ENCODE measurements around the gene BACH2.
"Not testable (repeated sequence)": the region's sequence is repeated elsewhere in the genome, so short reads cannot be mapped to it uniquely, and the experiment has no call there.

Gene BACH2

DNA sequence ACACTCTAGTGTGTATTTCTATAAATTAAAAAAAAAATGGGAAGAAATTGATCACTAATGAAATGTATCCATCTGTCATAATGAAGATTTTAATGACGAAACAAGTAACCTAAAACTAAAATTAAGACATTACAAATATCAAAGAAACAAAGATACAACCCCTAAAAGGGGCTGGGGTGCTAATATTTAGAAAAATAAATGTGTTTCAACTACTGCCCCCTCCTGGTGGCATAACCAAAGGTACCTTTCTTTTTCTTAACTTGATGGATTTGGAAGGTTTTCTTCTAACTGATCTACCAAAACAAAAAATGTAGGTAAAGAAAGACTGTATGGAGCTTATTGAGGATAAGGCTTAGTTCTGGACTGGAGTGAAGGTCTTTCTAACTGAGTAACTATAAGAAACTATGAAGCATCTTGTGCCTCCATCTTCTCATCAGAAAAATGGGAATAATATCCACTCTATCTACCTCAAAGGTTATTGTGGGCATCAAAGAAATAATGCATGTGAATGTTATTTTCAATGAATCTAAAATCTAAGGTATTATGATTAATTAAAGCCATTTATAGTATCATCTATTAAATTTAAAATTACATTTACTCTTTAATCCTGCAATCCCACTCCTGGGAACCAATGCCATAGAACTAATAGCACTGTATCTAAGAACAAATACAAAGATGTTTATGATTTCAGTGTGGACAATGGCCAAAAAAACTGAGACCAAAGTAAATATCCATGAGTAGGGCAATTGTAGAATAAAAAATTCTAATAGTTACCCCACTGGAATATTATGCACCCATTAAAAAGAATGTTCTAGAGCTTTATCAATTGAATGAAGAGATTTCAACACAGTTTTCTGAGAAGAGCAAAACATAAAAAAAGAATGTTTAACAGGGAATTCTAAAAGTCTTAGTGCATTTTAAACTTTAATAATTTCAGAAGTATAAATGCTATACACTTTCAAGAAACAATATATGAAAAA is 117.2 kb downstream of the BACH2 start:
- DNase-seq = peak; percentile 41

DNA sequence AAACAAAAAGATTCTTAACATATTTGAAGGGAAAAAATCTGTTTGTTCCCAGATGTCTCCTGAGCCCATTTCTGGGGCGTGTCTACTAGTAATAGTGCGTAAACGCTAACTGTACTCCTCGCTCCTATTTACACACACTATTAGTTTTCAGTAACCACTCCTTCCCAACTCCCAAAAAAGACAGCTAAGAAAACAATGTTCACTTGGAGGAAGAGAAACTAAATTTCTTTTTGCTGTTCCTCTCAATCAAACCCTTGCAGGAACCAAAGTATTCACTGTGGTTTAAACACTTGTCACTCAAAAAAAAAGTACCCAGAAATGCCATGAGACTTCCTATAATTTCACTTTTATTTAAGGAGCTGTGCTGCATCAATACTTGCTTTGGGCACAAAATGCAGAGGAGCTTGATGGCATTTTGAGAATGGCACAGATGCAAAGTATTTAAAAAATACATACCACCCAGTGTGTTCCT is 118.2 kb downstream of the BACH2 start:
- no peak for DNase-seq

DNA sequence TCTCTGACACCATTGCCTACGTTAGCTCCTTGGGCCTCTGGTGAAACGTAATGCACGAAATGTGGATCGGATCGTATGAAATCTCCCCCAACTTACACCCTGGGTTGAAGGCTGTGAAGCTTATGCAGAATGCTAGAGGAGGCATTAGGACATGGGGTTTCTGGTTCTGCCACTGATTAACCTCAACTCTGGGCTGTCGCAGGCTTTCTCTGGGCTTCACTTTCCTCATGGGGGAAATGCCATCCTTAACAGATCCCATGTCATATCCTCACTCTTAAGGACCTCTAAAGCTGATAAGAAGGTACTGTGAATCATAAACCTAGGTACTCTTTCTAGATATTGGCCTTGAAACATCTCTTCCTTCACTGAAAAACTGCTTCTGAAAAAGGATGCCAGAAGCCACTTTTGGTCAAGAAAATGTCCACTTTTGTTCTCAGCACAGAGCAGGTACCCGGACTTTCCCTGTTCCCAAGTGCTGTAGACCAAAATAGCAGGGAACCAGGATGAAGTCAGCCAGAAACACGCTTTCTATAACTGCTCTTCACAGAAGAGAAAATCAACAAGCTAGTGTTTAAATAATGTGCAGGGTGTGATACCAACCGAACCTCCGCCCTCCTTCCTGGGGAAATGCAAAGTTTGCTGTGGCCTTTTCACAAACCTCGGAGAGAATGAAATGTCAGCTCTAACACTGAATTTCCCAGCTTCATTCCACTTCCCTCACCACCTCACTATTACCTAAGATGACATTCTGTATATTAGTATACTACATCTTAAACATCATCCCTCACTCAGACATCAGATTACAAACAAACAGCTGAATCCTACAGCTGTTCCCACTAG is 118.9 kb downstream of the BACH2 start:
- no peak for DNase-seq

DNA sequence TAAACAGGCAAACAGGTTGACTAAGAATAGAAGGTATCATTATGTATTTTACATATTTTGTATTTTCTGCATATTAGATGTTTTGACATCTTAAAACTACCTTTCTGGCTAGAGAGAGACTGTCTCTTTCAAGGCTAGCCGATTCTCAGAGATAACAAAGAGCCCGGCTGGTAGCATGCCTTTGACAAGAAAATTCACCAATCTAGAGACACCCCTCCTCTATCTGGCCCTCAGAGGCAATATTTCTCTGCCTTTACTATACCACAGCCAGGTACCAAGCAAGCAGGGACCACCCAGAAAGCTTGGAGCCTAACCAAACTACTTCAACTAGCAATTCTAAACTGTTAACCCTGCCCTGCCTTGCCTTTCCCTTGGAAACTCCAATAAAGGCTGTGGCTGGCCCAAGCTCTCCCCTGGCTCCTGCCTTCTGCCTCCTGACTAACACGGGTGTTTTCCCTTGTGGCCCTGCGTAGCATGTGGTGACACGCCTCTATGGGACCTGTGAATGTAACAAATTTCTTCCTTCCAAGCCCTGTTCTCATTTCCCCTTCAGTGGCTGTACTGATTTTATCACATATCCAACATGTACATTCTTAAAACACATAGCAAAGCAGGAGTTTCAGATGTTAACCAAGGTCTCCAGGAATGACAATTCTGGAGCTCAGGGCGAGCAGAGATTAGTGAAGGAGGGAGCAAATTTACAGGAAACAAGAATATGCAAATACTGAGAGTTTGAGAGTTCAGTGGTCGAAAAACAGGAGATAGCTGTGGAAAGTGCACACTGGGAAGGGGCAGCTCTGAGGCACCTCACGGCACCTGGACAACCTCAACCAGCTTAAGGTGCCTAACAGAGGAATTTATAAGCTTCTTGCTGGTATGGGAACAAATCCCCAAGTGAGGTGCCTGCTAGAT is 120.8 kb downstream of the BACH2 start:
- peak; percentile 83 for DNase-seq

DNA sequence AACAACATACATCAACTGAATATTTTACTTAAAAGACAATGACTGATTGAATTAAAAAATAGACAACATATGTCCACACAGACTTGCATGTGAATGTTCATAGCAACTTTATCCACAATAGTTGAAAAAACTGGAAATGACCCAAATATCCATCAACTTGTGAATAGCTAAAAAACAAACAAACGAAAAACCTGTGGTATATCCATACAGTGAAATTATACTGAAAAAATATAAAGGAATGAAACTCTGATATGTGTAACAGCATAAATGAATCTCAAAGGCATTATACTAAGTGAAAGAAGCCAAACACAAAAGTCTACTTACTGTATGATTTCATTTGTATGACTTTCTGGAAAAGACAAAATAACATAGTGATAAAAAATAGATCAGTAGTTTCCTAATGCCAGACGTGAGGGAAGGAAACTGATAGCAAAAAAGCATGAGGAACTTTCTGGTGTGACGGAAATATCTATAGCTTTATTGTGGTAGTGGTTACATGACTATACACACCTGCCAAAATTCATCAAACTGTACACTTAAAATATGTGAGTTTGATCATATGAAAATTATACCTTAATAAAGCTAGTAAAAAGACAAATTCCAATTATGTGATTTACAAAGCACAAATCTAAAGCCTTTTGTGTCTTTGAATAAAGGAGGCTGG is 123.2 kb downstream of the BACH2 start:
- DNase-seq = no peak

DNA sequence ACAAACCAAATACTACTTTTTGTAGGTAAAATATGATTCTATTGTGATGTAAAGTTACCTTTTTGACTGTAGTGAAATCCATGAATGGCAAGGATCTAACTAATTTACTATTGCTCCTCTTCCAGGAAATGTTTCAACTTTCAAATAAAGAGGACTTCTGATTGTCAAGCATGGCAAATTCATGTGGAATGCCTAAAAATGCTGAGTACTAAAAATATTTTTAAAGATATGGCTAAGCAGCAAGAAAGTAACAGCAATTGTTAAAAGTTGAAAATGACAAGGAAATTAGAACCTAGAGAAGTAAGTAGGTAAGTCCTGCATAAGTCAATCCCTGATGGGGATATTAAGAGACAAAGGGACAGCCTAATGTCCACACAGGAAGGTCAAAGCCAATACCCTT is 126.0 kb downstream of the BACH2 start:
- DNase-seq = no peak

DNA sequence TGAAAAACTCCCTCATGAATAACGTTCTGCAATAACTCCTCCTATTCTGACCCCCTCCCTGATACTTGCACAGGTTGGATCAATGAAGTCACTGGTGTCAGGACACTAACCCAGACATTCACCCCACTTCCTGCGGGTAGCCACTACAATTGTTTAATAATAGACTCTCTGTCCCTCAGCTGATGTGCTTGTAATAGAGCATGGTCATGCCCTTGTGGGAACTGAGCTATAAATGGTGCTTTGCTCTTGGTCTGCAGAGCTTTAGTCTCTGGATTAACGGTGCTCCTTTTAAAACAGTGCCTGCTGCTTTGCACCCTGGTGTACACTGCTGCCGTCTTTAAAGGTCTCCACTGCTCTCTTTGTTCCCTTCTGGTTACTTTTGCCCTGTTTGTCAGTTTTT is 127.3 kb downstream of the BACH2 start:
- DNase-seq = no peak

DNA sequence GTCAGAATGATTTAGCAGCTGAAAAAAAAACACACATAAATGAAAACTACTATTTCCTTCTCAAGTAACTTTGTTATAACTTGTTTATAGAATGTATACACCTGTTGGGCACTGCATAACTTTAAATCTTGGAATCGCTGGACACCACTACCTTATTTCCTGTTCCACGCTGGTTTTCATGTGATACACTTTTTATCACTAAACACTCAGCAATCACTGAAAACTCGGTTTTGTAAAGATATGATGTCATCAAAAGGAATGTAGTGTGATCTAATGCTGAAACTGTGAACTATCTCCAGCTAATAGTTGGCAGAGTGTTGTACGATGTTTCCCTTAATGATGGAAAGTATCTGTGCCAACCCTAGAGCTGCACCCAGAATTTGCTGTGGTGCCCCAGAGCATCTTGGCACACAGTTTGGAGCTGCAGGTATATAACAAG is 127.9 kb downstream of the BACH2 start:
- no peak for DNase-seq

DNA sequence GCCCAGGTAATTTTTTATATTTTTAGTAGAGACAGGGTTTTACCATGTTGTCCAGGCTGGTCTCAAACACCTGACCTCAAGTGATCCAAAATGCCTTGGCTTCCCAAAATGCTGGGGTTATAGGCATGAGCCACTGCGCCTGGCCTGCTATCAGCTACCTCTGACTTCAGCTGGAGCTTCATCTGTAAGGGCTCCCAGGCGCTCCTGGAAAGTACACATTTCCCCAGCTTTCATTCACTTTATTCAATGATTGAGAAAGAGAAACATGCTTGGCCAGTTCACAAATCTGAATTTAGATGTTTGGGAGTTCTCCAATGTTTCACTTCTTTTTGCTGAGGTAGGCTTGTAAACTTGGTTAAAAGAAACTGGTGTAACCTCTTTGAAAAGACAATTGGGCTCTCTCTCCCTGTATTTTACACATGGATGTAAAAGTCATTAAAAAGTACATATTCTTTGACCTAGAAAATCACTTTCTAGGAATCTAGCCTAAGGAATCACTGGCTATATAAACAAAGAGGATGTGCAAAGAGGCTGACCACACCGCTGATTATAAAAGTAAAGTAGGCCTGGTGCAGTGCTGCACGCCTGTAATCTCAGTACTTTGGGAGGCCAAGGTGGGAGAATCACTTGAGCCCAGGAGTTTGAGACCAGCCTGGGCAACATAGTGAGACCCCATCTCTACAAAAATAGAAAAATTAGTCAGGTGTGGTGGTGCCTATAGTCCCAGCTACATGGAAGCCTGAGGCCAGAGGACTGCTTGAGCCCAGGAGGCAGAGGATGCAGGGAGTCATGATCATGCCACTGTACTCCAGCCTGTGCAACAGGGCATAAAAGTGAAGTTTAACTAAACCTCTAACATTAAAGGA is 128.9 kb downstream of the BACH2 start:
- no peak for DNase-seq

DNA sequence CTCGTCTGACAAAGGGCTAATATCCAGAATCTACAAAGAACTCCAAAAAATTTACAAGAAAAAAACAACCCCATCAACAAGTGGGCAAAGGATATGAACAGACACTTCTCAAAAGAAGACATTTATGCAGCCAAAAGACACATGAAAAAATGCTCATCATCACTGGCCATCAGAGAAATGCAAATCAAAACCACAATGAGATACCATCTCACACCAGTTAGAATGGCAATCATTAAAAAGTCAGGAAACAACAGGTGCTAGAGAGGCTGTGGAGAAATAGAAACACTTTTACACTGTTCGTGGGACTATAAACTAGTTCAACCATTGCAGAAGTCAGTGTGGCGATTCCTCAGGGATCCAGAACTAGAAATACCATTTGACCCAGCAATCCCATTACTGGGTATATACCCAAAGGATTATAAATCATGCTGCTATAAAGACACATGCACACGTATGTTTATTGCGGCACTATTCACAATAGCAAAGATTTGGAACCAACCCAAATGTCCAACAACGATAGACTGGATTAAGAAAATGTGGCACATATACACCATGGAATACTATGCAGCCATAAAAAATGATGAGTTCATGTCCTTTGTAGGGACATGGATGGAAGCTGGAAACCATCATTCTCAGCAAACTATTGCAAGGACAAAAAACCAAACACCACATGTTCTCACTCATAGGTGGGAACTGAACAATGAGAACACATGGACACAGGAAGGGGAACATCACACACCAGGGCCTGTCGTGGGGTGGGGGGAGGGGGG is 130.3 kb downstream of the BACH2 start:
- not testable (repeated sequence) for DNase-seq

DNA sequence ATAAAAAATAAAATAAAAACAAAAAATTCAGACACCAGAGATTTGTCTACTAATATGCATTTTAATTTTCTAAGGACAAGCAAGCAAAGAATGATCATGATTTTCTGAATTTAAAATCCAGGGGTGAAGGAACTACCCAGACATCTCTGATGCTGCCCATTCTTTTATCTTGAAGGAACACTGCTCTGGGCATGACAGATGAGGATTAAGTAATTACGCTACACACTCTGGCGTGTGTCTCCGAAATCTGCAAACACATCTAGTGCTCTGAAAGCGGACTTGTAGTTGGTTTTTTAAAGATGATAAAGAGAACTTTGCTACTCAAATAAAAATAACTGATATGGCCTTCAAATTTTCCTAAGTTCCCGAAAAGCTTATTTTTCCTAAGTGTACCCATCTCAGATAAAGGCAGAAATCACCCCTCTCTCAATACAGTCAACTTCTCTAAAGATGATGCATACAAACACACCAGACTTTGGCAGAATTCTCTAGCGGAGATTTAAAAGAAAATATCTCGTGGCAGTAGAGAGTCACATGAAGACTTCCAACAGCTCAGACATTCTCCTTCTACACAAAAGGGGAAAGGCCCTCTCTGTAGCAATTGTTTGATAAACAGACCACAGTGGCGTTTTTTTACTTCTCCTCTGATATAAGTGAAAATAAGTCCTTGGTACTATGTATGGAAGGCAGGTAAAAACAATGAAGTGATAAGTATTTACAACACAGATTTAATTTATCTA is 133.8 kb downstream of the BACH2 start:
- DNase-seq = no peak

DNA sequence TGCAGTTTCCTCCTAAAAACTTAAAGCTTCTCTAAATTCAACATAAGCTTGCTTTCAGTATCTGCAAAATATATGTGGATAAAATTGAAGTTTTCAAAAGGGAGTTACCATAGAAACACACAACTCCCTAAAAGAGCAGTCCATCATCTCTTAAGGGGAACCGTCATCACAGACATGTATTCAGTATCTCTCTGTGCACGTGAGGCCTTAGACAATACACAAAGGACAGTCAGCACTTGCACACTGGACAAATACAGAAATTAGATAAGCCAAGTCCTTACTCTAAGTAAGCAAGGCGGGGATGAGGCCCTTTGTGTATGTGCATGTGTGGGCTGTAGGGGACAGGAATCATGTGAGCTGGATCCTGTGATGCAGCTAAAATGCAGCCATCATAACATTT is 136.6 kb downstream of the BACH2 start:
- no peak for DNase-seq

DNA sequence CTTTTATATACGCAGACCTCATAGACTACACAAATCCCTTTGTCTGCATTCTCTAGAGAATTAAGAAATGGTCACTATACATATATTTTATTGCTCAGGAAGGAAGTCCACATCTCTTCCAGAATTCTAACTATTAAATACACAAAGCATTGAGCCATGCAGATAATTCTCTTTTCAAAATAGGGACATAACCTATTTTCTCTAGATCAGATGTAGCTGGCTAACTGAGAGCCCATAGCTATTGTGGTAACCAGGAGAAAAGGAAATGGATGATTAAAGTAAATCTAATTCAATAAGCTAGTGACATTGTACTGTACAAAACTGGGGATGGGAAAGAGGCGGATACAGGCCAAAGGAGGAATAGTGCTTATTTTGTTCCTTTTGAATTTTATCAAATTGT is 137.2 kb downstream of the BACH2 start:
- no peak for DNase-seq

DNA sequence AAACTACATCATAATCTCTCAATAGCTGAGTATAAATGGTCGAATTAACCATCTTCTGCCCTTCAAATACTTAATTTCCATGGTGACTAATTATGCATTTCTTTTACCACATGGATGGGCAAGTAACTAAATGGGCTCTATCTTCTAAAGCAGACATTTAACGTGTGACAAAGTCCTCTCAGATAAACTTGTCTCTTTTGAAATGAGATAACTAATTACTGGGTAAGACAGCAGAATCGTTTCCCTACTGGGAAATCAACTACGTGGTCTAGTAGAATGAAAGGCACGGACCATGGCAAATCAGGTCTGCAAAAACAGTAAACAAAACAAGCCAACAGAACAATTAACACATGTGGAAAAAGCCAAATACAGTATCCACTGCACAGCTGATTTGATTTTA is 137.7 kb downstream of the BACH2 start:
- no peak for DNase-seq

DNA sequence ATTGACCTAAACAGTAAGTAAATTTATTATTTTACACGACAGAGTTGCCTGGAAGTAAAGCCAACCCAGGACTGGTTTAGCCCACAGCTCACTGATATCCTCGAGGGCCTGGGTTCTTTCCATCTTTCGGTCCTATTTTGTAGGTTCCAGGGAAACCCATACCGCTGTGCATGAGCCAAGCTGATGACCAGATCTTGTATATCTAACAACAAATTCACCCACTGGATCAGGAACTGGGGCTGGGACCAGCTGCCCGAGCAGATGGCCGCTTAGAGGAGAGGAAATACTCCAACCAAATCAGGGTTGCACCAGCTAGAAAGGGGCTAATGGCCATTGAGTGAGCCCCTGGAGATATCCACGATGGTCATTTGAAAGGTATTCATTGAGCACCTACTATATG is 139.2 kb downstream of the BACH2 start:
- DNase-seq = no peak

DNA sequence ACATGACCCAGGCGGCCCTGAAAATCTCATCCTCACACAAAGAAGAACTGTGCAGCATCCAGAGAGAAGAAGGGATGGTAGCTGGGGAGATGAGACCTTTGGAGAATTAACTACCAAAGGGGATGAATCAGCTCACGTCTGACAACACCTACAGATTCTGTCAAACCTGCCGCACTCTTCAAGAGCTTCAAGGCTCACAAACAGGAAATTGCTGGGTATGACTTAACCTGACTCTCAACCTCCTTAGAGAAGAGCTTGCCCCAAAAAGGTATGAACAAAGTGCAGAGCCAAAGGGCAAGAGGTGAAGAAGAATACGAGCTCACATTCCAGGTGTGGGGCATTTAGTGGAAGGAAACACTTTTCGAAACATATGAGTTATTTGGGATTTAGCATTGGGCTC is 139.8 kb downstream of the BACH2 start:
- peak; percentile 47 for DNase-seq

DNA sequence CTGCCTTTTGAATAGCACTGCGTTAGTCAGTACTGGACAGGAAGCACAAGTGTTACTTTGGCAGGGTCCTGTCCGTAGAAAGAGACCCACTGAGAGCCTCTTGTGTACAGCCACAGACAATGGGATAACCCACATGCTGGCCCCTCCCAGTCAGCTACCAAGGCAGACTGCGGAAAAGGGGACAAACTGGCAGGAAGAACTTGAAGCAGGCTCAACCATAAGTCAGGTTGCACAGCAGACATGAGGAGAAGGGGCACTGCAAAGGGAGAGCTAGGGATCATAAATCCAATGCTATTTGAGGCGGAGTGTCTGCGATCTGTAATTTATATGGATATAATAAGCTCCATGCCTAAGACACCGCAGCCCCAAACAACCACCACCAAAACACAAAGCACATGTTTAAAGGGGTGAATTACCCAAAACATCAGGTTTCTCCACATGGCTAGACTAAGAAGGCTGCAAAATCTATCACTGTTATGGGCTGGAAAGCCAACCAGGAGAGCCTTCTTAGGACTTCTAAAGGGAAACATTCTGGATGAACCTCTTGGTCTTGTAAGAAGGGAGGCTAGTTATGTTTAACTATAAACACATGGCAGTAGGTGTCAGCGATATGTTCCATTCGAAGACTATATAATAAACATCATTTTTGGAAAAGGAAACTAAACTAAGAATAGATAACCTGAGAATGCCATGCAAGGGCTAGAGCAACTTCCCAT is 141.7 kb downstream of the BACH2 start:
- no peak for DNase-seq

DNA sequence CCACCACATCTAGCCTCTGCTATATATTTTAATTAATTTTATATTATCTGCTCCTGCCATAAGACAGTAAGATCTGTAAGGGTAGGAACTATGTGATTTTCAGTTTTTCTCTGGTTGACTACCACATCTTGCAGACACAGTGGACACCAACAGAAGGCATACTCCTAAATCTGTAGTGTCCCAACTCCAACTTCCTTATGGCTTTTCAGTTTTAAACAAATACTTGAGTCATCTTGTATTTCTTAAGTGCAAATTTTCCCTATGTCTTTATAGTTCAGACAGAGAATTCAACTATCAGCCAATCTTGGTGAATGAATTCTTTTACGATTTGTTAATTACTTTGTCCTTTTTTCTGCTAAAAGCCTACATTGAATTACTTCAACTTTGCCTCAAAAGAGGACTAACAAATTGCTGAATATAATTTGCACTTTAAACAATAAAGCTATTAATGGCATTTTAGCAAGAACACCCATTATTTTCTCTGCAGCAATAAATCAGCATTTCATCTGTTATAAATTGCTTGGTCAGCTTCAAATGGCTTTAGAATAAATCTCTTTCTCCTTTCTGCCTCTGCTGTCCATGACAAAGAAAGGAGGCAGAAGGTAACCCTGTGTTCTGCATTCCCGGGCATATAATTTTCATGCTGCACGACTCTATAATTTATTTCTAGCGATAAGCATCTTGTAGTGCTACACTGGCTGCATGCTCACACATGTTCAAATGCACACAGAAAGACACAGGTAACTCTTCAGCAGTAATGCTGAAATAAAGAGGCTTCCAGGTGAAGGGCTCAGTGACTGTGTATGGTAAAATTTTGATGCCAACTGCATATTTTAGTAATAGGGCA is 144.8 kb downstream of the BACH2 start:
- no peak for DNase-seq
